KMS-11 (cell line): Measurements from ENCODE around the gene CYBB.
A peak's percentile ranks its signal among the peaks of the same experiment; 100 is the strongest.

ENCODE experiments used
- H2AFZ ChIP-seq: fragments of 200-600 bp; sonication (generic); 2 replicates; pipeline ENCODE4 v1.6.1; 2016; ENCODE audit warnings: antibody characterized with exemption, mixed run types, low read depth
- H3K27ac ChIP-seq: fragments of 200-600 bp; sonication (generic); 2 replicates; pipeline ENCODE4 v1.6.1; 2016; ENCODE audit warnings: mild to moderate bottlenecking, mixed run types
- H3K27me3 ChIP-seq: fragments of 200-600 bp; sonication (generic); 2 replicates; pipeline ENCODE4 v1.6.1; 2017; ENCODE audit warnings: mild to moderate bottlenecking, low read depth, mixed run types, moderate library complexity; ENCODE audit not compliant: insufficient read depth
- H3K36me3 ChIP-seq: fragments of 200-600 bp; sonication (generic); 2 replicates; pipeline ENCODE4 v1.6.1; 2017; ENCODE audit warnings: mild to moderate bottlenecking, mixed run types; ENCODE audit not compliant: insufficient read depth
- H3K4me1 ChIP-seq: fragments of 200-600 bp; sonication (generic); 2 replicates; pipeline ENCODE4 v1.6.1; 2016; ENCODE audit warnings: mild to moderate bottlenecking, low read depth, mixed run types; ENCODE audit not compliant: poor library complexity, severe bottlenecking
- H3K4me2 ChIP-seq: fragments of 200-600 bp; sonication (generic); 2 replicates; pipeline ENCODE4 v1.7.0; 2016; ENCODE audit warnings: mild to moderate bottlenecking, mixed run types
- H3K4me3 ChIP-seq: fragments of 200-600 bp; sonication (generic); IDR thresholded peaks from 2 replicates; pipeline ENCODE4 v1.6.1; 2017; ENCODE audit warnings: low read depth, low read length, mixed read lengths; ENCODE audit not compliant: insufficient read depth
- H3K79me2 ChIP-seq: fragments of 200-600 bp; sonication (generic); 2 replicates; pipeline ENCODE4 v1.6.1; 2016; ENCODE audit warnings: low read depth, mixed run types; ENCODE audit not compliant: insufficient read depth
- H3K9ac ChIP-seq: fragments of 200-600 bp; sonication (generic); 2 replicates; pipeline ENCODE4 v1.6.1; 2016; ENCODE audit warnings: mild to moderate bottlenecking, mixed run types
- H4K20me1 ChIP-seq: fragments of 200-600 bp; sonication (generic); 2 replicates; pipeline ENCODE4 v1.6.1; 2016; ENCODE audit warnings: mild to moderate bottlenecking, mixed run types; ENCODE audit not compliant: insufficient read depth
- CTCF ChIP-seq: fragments of 200-600 bp; sonication (generic); conservative IDR thresholded peaks from 2 replicates; pipeline ENCODE4 v1.6.1; 2017; ENCODE audit warnings: low read depth, mild to moderate bottlenecking, antibody characterized with exemption, low read length, moderate library complexity, mixed read lengths

The CYBB gene

DNA sequence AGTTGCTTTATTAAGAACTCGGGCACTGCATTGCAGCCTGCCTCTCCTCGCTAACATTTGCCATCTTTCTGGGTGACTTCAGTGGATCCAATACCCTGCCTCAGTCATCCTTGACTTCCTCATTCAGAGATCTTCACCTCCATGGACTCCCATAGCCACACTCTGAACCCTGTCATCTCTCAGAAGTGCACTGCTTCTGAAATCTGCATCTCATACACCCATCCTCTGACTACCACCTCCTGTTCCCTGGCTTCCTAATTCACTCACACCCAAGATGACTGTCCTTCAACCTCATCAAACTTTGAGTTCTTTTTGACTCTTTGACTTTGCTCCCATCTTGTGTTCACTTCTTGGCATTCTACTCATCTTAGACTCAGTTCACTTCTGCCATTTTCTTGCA, 25.3 kb upstream of the CYBB start:
- Histone ChIP-seq H3K4me2 (peak overlapping the region; percentile 69), H2AFZ (no peak overlapping the region), H3K79me2 (no peaks in the 10 kb centered on the region), H3K4me3 (no peak overlapping the region), H3K27me3 (no peaks in the 10 kb centered on the region), H3K9ac (no peak overlapping the region; the same call in 1 of the 2 replicates), H3K27ac (peak overlapping the region; percentile 59), H3K36me3 (no peaks in the 10 kb centered on the region), H3K4me1 (peaks cover 47% of the 10 kb centered on the region), H4K20me1 (no peaks in the 10 kb centered on the region)
- TF ChIP-seq CTCF = no peak

GRCh38 chrX:37755025-37755424, 24.8 kb upstream of the CYBB start:
- no peaks in the 10 kb centered on the region for H3K36me3 ChIP-seq
- peaks cover 47% of the 10 kb centered on the region for H3K4me1 ChIP-seq
- H3K27me3 ChIP-seq = no peaks in the 10 kb centered on the region
- H3K4me3 ChIP-seq = no peak overlapping the region
- H3K79me2 ChIP-seq = no peaks in the 10 kb centered on the region
- H3K27ac ChIP-seq = peak overlapping the region; percentile 59
- TF ChIP-seq CTCF = no peak
- H3K4me2 ChIP-seq = peak overlapping the region; percentile 69
- no peak overlapping the region; the same call in 1 of the 2 replicates for H3K9ac ChIP-seq
- no peaks in the 10 kb centered on the region for H4K20me1 ChIP-seq
- no peak overlapping the region for H2AFZ ChIP-seq

DNA sequence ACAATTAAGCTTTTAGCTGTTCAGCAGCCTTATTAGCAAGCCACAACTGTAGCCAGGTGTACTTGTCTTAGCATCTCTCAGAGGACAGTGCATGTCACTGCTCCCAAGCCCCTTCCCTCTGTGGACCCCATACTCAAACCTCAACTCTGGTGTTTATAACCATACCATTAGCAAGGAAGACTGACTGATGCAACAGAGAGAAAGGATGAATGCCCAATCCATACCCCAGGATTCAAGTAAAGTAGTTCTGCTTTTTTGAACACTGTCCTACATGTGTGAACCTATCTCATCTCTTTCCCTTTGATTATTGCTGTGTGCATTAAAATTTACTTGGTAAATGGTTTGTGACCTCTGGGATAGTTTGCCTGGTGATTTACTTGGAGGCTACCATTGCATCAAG, 22.8 kb upstream of the CYBB start:
- no peak for TF ChIP-seq CTCF
- no peaks in the 10 kb centered on the region for H3K36me3 ChIP-seq
- no peak overlapping the region for H3K4me3 ChIP-seq
- H2AFZ ChIP-seq = no peak overlapping the region
- H3K27ac ChIP-seq = no peak overlapping the region
- no peaks in the 10 kb centered on the region for H4K20me1 ChIP-seq
- no peak overlapping the region for H3K9ac ChIP-seq
- H3K4me1 ChIP-seq = peaks cover 47% of the 10 kb centered on the region
- H3K4me2 ChIP-seq = no peak overlapping the region
- H3K79me2 ChIP-seq = no peaks in the 10 kb centered on the region
- no peaks in the 10 kb centered on the region for H3K27me3 ChIP-seq

- H3K36me3 ChIP-seq = no peaks in the 10 kb centered on the region
- peaks cover 33% of the 10 kb centered on the region for H3K4me1 ChIP-seq
- TF ChIP-seq CTCF = no peak
- no peak overlapping the region for H3K4me2 ChIP-seq
- H3K9ac ChIP-seq = no peak overlapping the region
- H3K4me3 ChIP-seq = no peak overlapping the region
- H3K27ac ChIP-seq = no peak overlapping the region
- no peaks in the 10 kb centered on the region for H4K20me1 ChIP-seq
- H3K79me2 ChIP-seq = no peaks in the 10 kb centered on the region
- H3K27me3 ChIP-seq = no peaks in the 10 kb centered on the region
- no peak overlapping the region for H2AFZ ChIP-seq
Measured at GRCh38 chrX:37759351-37759750, 20.5 kb upstream of the CYBB start.
